ENCODE data around the gene AMIGO2.
A peak's percentile ranks its signal among the peaks of the same experiment; 100 is the strongest.
"Not testable (repeated sequence)": the region's sequence is repeated elsewhere in the genome, so short reads cannot be mapped to it uniquely, and the experiment has no call there.

AMIGO2 gene

GRCh38 chr12:47051291-47051690, 28.5 kb downstream of the AMIGO2 start:
- H3K27me3 ChIP-seq (ENCODE audit: low read depth); H3K9me3 ChIP-seq; H3K4me3 ChIP-seq; H3K36me3 ChIP-seq (replicated peaks); H3K4me1 ChIP-seq; in situ Hi-C loops (cut with MboI; ENCODE audit: low sequenced_read_pairs); DNase-seq (ENCODE audit: low spot score in 2 of 2): not testable (repeated sequence)

- no peaks in the 10 kb centered on the region for H3K9me3 ChIP-seq
- no peaks in the 10 kb centered on the region for H3K36me3 ChIP-seq (replicated peaks)
- no peaks in the 10 kb centered on the region for H3K27me3 ChIP-seq (ENCODE audit: low read depth)
- no peaks in the 10 kb centered on the region for H3K4me1 ChIP-seq
- no peak overlapping the region for H3K4me3 ChIP-seq
- no peak for DNase-seq (ENCODE audit: low spot score in 2 of 2)
- in situ Hi-C loops (cut with MboI; ENCODE audit: low sequenced_read_pairs): no loop called here
These were observed 31.2 kb downstream of the AMIGO2 start for GRCh38 chr12:47048541-47048940.

- Histone ChIP-seq H3K36me3 (replicated peaks) (no peaks in the 10 kb centered on the region), H3K9me3 (no peaks in the 10 kb centered on the region), H3K4me3 (no peak overlapping the region), H3K27me3 (ENCODE audit: low read depth) (no peaks in the 10 kb centered on the region), H3K4me1 (no peaks in the 10 kb centered on the region)
- DNase-seq (ENCODE audit: low spot score in 2 of 2): no peak
- in situ Hi-C loops (cut with MboI; ENCODE audit: low sequenced_read_pairs): no loop called here
These were observed 38.4 kb downstream of the AMIGO2 start for GRCh38 chr12:47041327-47041726.

GRCh38 chr12:47039756-47040155, 40.0 kb downstream of the AMIGO2 start:
- no peak overlapping the region for H3K4me3 ChIP-seq
- no peaks in the 10 kb centered on the region for H3K36me3 ChIP-seq (replicated peaks)
- in situ Hi-C loops (cut with MboI; ENCODE audit: low sequenced_read_pairs): no loop called here
- H3K9me3 ChIP-seq: no peaks in the 10 kb centered on the region
- H3K27me3 ChIP-seq (ENCODE audit: low read depth): no peaks in the 10 kb centered on the region
- no peaks in the 10 kb centered on the region for H3K4me1 ChIP-seq
- DNase-seq (ENCODE audit: low spot score in 2 of 2): no peak

- in situ Hi-C loops (cut with MboI; ENCODE audit: low sequenced_read_pairs): no loop called here
- Histone ChIP-seq H3K4me1 (no peaks in the 10 kb centered on the region), H3K36me3 (replicated peaks) (no peaks in the 10 kb centered on the region), H3K27me3 (ENCODE audit: low read depth) (no peaks in the 10 kb centered on the region), H3K9me3 (no peaks in the 10 kb centered on the region), H3K4me3 (no peak overlapping the region)
- no peak for DNase-seq (ENCODE audit: low spot score in 2 of 2)
These were observed 40.7 kb downstream of the AMIGO2 start for GRCh38 chr12:47039079-47039478.

GRCh38 chr12:47038270-47038748, 41.5 kb downstream of the AMIGO2 start:
- Histone ChIP-seq H3K9me3 (no peaks in the 10 kb centered on the region), H3K27me3 (ENCODE audit: low read depth) (no peaks in the 10 kb centered on the region), H3K4me1 (no peaks in the 10 kb centered on the region), H3K4me3 (no peak overlapping the region), H3K36me3 (replicated peaks) (no peaks in the 10 kb centered on the region)
- DNase-seq (ENCODE audit: low spot score in 2 of 2): no peak
- in situ Hi-C loops (cut with MboI; ENCODE audit: low sequenced_read_pairs): no loop called here

GRCh38 chr12:47035484-47035883, 44.3 kb downstream of the AMIGO2 start:
- no peak for DNase-seq (ENCODE audit: low spot score in 2 of 2)
- no peaks in the 10 kb centered on the region for H3K27me3 ChIP-seq (ENCODE audit: low read depth)
- no peaks in the 10 kb centered on the region for H3K36me3 ChIP-seq (replicated peaks)
- H3K9me3 ChIP-seq: no peaks in the 10 kb centered on the region
- no peak overlapping the region for H3K4me3 ChIP-seq
- in situ Hi-C loops (cut with MboI; ENCODE audit: low sequenced_read_pairs): no loop called here
- no peaks in the 10 kb centered on the region for H3K4me1 ChIP-seq

- DNase-seq (ENCODE audit: low spot score in 2 of 2): no peak
- H3K27me3 ChIP-seq (ENCODE audit: low read depth): no peaks in the 10 kb centered on the region; the same call in 1 of the 2 replicates
- no peaks in the 10 kb centered on the region for H3K36me3 ChIP-seq (replicated peaks)
- no peak overlapping the region for H3K4me3 ChIP-seq
- H3K9me3 ChIP-seq: no peaks in the 10 kb centered on the region
- no peaks in the 10 kb centered on the region for H3K4me1 ChIP-seq
- in situ Hi-C loops (cut with MboI; ENCODE audit: low sequenced_read_pairs): no loop called here
These were observed 45.1 kb downstream of the AMIGO2 start for GRCh38 chr12:47034661-47035060.

GRCh38 chr12:47033789-47034555, 45.8 kb downstream of the AMIGO2 start:
- peaks cover 4% of the 10 kb centered on the region for H3K27me3 ChIP-seq (ENCODE audit: low read depth)
- no peak overlapping the region for H3K4me3 ChIP-seq
- H3K4me1 ChIP-seq: no peaks in the 10 kb centered on the region
- in situ Hi-C loops (cut with MboI; ENCODE audit: low sequenced_read_pairs): no loop called here
- no peaks in the 10 kb centered on the region for H3K36me3 ChIP-seq (replicated peaks)
- H3K9me3 ChIP-seq: no peaks in the 10 kb centered on the region
- peak; percentile 7 to 25 for DNase-seq (ENCODE audit: low spot score in 2 of 2)

GRCh38 chr12:47033081-47033480, 46.7 kb downstream of the AMIGO2 start:
- Histone ChIP-seq H3K9me3 (no peaks in the 10 kb centered on the region), H3K4me3 (no peak overlapping the region), H3K27me3 (ENCODE audit: low read depth) (peaks cover 4% of the 10 kb centered on the region), H3K4me1 (no peaks in the 10 kb centered on the region), H3K36me3 (replicated peaks) (no peaks in the 10 kb centered on the region)
- DNase-seq (ENCODE audit: low spot score in 2 of 2): no peak
- in situ Hi-C loops (cut with MboI; ENCODE audit: low sequenced_read_pairs): no loop called here

GRCh38 chr12:47032644-47033043, 47.1 kb downstream of the AMIGO2 start:
- DNase-seq (ENCODE audit: low spot score in 2 of 2): peak in 1 of 2 experiments; percentile 20
- in situ Hi-C loops (cut with MboI; ENCODE audit: low sequenced_read_pairs): no loop called here
- no peaks in the 10 kb centered on the region for H3K9me3 ChIP-seq
- H3K4me1 ChIP-seq: no peaks in the 10 kb centered on the region
- H3K36me3 ChIP-seq (replicated peaks): no peaks in the 10 kb centered on the region
- no peak overlapping the region for H3K4me3 ChIP-seq
- H3K27me3 ChIP-seq (ENCODE audit: low read depth): peaks cover 4% of the 10 kb centered on the region

- Histone ChIP-seq H3K9me3 (no peaks in the 10 kb centered on the region), H3K4me1 (no peaks in the 10 kb centered on the region), H3K4me3 (no peak overlapping the region), H3K36me3 (replicated peaks) (no peaks in the 10 kb centered on the region), H3K27me3 (ENCODE audit: low read depth) (peaks cover 4% of the 10 kb centered on the region)
- no peak for DNase-seq (ENCODE audit: low spot score in 2 of 2)
- in situ Hi-C loops (cut with MboI; ENCODE audit: low sequenced_read_pairs): no loop called here
These were observed 49.9 kb downstream of the AMIGO2 start for GRCh38 chr12:47029903-47030302.

- no peaks in the 10 kb centered on the region for H3K9me3 ChIP-seq
- peaks cover 4% of the 10 kb centered on the region for H3K27me3 ChIP-seq (ENCODE audit: low read depth)
- H3K4me1 ChIP-seq: no peaks in the 10 kb centered on the region
- in situ Hi-C loops (cut with MboI; ENCODE audit: low sequenced_read_pairs): no loop called here
- no peak overlapping the region for H3K4me3 ChIP-seq
- H3K36me3 ChIP-seq (replicated peaks): no peaks in the 10 kb centered on the region
- no peak for DNase-seq (ENCODE audit: low spot score in 2 of 2)
These were observed 50.6 kb downstream of the AMIGO2 start for GRCh38 chr12:47028981-47029708.

- H3K4me1 ChIP-seq: no peaks in the 10 kb centered on the region
- no peak for DNase-seq (ENCODE audit: low spot score in 2 of 2)
- H3K27me3 ChIP-seq (ENCODE audit: low read depth): peaks cover 4% of the 10 kb centered on the region
- H3K9me3 ChIP-seq: no peaks in the 10 kb centered on the region
- no peaks in the 10 kb centered on the region for H3K36me3 ChIP-seq (replicated peaks)
- in situ Hi-C loops (cut with MboI; ENCODE audit: low sequenced_read_pairs): no loop called here
- no peak overlapping the region for H3K4me3 ChIP-seq
These were observed 51.6 kb downstream of the AMIGO2 start for GRCh38 chr12:47028186-47028585.

All from HAP-1 (cell line).